HG02852 (cell line): ENCODE data around the gene CCDC6.

Source experiments
- ATAC-seq: cut with Tn5 transposase; IDR thresholded peaks from one replicate; pipeline ENCODE4 v1.9.1; 2021; ENCODE audit warnings: mild to moderate bottlenecking, moderate library complexity; ENCODE audit not compliant: unreplicated experiment

Gene CCDC6

DNA sequence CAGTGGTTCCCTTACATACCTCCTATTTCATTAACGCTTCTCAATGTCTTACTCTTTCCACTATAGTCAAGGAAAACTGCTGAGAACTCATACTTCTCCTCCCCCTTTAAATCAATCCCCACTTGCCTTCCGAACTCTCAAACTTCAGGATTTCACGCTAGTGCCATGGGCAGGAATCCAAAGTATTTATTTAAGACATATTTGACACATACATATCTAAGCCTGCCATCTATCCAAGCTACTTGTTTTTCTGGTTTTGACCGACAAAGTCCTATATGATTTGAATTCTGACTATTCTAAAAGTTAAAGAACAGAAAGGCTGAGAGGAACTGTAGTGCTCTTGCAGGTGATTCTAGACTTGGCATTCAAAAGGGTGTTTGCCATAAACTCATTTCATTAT lies 51.8 kb downstream of the CCDC6 start:
- ATAC-seq = no peak

DNA sequence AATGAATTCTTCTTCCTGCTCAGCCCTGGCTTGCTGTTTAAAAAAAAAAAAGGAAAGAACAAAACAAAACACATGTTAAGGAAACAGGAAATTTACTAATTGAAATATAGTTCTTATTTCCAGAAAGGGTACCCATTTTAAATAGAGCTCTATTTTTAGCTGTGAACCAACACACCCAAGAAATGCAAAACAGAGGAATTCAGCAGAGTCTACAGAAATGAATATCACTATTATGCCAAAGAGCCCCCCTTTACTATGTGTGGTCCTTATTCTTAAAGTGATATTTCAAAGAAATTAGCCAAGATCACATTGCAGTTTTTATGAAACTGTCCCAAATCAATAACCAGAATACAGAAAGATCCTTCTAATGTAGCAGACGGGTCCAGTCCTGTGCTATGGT lies 53.7 kb downstream of the CCDC6 start:
- ATAC-seq = no peak

DNA sequence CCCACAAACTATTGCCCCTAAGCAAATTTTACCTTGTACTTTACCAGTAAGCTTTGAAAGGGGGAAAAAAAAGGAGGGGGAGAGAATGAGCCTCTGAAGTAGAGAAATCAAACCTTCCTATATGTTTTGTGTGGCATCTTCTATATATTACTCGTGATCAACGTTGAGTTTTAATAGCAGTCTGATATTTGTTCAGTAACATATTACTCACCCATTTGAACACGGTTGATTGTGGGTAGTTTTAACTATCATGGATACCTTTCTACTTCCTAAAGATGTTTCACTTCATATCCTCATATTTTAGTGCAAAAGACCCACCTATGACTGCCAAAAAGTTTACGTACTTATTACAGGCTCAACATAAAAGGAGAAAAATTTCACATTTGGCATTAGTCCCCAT lies 54.5 kb downstream of the CCDC6 start:
- no peak for ATAC-seq

DNA sequence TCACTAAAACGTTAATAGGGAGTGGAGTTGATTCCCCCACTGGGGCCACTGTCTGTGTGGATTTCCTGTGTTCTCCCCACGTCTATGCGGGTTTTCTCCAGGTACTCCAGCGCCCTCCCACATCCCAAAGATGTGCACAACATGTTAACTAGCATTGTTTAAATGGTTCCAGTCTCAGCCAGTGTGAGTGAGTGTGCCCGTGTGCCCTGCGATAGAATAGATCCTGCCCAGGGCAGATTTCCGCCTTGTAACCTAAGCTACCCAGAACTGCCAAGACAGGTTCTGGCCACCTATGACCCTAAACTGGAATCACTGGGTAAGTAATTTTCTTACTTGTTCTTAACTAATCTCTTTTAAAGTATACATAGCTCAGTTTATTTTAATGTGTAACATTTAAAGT lies 58.5 kb downstream of the CCDC6 start:
- ATAC-seq = no peak

DNA sequence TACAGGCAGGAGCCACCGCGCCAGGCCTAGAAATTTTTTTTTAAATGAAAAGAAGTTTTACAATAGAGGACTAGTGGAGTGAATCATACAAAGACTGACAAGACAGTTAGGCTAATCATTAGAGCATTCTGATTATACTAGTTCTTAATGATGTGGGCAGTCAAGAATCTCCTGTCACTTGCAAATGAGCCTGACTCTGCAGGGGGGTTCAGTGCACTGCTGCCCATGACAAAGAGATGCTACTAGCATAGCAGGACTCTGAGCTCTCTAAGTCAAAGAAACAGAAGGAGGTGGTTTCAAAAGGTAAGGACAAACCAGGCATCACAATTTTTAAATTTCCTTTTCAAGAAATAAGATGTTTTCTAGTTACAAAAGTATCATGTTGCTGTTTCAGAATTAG lies 59.0 kb downstream of the CCDC6 start:
- no peak for ATAC-seq

DNA sequence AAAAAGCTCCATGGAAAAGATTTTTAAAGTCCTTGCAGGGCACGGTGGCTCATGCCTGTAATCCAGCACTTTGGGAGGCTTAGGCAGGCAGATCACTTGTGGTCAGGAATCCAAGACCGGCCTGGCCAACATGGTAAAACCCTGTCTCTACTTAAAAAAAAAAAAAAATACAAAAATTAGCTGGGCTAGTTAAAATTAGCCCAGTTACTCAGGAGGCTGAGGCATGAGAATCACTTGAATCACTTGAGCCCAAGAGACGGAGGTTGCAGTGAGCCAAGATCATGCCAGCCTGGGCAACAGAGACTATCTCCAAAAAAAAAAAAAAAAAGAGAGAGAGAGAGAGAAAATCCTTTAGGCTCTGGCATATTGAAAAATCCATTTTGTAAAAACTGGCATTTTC lies 61.9 kb downstream of the CCDC6 start:
- no peak for ATAC-seq

DNA sequence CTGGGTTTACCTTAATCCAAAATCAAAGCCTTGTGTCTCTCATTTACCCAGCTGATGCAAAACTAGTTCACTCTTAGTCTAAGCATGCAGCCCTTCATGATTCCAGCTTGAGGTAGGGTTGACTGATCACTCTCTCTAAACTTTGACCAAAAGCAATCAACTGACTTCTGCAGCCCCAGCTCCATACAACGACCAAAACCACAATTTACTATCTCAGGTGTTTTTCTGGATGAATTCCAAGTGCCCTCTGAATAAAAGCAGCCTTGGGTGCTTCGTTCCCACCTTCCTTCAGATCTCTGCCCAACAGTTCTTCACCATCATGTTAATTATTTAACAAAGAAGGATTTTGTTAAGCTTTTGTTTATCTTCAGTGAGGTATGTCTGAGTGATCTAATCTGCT lies 62.6 kb downstream of the CCDC6 start:
- ATAC-seq = no peak

DNA sequence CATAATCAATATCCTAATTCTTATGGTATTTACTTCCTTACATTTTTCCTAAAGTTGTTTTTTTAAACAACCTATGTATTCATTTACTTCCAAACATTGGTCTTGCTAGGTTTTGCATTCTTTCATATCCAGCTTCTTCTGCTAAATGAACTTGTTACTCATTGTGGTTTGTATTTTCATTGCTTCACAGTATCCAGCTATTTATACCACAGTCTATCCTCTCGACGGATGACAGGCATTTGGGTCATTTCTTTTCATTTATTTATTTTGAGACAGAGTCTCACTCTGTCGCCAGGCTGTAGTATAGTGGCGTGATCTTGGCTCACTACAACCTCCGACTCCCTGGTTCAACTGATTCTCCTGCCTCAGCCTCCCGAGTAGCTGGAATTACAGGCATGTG lies 66.8 kb downstream of the CCDC6 start:
- ATAC-seq = no peak

DNA sequence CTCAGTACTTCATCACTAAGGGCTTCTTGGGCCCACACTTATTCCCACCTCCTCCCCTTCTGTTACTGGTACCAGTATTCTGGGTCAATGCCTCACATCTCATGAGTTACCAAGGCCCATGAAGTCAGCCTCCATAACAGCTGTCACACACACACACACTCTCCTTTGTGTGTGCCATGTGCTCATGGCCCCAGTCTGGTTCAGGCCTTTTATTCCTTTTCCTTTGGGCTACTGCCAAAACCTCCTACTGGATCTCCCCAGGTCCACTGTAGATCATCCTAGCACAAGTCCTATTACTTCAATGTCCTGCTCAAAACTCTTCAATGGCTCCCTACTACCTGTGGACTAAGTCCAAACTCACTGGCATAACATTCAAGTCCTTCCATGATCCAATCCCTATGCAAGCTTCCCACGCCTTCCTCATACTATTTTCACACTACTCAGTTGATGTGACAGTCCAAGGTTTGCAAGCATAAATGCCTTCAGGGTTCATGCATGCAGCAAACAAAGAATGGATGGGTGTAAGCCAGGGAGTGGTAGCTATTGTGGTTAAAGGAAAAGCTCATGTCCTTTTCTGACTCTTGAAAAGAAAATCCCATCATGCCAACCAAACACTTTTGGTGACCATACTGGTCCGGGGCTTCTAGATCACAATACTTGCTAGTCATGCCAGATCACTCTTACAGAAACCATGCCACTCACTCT lies 68.1 kb downstream of the CCDC6 start:
- no peak for ATAC-seq

DNA sequence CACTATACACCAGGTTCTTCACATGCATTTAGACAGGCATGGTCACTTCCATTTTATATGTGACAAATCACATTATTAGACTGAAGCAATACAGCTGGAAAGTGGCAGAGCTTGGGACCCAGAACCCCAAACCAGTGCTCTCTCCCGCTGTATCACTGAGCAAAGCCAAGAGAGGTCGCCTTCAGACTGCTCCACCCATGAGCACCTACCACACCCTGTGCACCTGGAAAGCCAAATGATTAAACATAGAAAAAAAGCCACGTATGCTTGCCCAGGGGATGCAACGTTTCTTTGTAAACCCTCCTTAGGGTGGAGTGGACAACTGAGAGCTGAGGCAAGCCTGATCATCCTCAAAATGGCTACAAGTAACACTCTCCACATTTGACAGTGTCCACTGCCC lies 72.5 kb downstream of the CCDC6 start:
- no peak for ATAC-seq

DNA sequence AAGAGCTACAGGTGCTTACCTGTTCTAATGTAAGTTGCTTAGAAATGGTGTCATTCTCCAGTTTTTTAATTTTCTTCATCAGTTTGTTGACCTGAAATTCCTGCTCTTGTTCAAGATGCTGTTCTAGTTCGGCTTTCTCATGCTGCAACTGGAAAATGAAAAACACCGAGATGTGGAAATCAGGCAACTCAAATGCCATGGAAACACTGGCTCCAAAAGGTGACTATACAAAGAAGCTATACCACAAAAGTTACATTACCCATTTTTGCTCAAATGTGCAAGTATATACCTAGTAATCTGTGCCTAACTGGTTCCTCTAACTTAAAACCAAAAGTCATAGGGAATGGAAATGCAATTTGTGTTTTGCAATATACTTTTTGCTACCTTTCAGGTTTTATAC lies 73.8 kb downstream of the CCDC6 start:
- ATAC-seq = no peak

DNA sequence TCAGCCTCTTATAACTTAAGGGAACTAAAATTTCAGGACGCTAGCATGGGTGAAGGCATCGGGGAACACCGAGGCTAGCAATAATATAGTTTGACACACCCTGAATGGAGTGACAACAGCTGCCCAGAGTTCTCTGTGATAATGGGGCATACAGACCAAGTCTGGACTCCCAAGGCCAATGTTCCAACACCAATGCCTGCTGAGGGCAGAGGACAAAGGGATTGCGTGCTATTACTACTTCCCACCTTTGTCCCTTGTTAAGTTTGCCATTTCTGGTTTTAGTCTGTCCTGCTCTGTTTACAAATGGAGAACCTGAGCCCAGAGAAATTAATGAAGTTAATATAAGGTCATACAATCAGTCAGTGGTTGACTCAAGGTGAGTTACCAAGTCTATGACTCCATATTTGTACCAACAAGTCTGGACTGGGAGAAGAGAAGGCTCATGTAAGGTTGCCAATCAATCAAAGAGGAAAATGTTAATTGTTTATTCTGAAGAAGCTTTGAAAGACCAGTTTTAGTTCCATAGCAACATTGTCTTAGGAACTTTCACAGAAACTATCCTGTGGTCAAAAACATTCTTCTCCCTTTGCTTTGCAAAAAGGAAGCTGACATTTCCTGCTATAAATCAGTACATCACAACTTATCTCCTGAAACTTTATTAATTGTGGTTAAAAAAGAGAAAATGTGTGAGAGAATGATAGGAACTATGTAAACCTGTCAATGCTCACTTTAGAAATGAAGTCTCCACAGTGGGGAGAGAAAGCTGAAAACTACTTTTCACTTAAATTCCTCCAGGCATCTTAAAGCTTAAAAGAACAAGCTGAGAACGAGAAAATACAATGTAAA lies 74.5 kb downstream of the CCDC6 start:
- ATAC-seq = no peak

DNA sequence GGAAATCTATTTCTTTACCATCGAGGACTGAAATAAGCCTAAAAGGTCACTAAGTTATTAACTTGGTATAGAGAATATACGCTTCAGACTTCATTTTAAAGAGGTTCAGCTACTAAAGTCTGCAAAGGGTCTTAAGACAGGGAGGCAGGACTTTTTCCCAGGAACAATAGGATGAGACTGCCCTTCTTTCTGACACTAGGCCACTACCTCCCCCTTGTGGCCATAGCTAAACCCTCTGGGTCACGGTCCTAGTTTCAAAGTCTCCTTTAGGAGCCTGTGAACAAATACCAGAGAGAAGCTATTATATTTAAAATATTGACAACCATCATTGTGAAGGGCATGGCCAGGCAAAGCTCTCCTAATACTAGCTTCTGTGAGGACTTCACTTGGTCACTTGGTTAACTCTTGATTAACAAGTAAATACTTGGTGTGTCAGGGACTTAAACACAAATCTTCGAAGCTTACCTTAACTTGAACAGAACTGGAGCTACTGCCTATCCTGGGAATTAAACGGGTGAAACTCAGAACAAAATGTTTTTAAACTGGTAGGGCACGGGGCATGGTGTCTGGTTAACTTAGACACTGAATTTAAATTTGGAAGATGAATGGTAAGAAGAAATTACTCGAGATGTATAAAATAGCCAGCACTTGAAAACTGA lies 75.6 kb downstream of the CCDC6 start:
- no peak for ATAC-seq

DNA sequence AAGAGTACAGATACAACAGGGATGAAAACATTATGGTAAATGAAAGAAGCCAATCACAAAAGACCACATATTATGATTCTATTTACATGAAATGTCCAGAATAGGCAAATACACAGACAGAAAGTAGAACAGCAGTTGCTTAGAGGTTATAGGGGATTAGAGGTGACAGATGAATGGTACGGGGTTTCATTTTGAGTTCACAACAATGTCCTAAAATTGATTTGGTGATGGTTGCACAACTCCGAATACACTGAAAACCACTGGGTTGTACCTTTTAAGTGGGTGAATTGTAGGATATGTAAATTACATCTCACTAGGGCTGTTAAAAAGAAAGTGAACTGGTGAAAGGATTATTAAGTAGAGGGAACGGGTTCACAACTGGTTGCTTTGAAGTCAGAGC lies 76.8 kb downstream of the CCDC6 start:
- peak; percentile 87 for ATAC-seq

DNA sequence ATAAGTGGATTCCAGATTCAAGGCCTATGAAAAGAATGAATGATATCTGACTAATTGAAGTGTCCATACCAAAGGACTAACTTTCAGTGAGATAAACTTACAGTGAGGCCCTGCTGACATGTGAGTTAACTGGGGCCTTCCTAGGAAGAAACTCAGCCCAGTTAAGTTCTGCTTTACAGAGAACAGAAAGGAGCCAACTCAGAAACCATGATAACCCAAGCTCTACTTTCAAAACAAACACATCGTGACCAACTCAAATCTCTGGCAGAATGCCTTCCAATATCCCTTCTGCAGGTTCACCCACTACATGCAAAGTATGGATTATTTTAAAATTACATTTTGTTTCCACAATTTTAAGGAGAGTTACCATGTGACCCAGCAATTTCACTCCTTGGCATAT lies 77.3 kb downstream of the CCDC6 start:
- no peak for ATAC-seq

DNA sequence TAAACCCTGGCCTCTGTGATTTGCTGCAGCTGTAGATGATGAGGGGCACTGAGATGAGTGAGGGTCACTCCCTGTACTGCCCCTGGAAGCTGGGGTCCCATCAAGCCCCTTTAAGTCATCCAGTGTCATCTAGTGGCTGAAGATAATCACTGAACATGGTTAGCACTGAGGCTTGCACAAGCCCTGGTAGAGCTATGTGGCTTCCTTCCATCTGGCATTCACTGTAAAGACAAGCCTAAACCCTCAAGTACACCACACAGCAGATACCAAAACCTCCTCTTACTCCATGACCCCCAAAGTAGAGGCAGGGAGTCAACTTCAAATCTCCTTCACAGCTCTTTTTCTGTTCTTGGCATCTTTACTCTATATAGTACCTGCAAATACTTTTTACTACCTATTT lies 80.4 kb downstream of the CCDC6 start:
- ATAC-seq = no peak

DNA sequence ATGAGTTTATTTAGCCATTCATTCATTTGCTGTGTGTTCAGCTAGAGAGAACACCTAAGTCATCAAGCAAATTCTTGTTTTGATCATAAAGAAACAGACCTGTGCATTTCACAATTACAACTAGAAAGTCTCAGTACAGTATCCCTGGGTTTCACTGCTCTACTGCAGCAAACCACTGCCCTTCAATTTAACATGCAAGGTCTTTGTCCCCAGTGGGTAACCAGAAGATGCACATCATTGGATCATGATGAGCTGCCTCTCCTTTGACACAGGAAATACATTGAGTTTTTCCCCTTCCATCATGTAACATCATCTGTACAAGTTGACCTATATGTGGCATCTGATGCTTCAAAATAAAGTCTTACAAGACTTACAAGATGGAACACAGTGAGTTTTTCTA lies 82.6 kb downstream of the CCDC6 start:
- ATAC-seq = no peak

DNA sequence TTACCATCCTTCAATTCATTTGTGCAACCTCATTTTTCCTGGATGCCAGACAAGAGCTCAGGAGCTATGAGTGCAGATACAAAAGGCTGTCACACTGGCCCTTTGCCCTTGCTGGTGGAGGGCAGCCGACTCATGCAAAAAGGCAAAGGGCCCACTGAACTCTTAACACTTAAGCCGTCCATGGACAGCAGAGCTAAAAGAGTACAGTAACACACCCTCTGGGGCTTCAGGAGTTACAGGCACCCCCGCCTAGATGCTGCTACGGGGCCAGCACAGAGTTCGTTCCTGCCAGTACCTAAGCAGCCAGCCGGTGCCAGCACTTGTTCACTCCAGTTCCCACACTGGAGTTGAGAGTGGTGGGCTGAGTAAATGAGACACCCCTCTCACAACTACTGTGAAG lies 83.2 kb downstream of the CCDC6 start:
- ATAC-seq = no peak

DNA sequence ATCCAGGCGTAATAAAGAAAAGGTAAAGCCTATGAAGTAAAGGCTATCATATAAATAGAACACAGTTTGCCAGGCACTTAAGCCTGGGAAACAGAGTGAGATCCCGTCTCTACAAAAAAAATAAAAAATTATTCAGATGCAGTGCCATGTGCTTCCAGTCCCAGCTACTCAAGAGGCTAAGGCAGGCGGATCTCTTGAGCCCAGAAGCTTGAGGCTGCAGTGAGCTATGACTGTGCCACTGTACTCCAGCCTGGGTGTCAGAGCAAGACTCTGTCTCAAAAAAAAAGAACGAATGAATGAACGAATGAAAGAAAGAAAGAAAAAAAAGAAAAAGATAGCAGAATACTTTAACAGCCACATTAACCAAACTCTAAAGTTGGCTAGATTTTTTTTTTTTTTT lies 85.9 kb downstream of the CCDC6 start:
- no peak for ATAC-seq

DNA sequence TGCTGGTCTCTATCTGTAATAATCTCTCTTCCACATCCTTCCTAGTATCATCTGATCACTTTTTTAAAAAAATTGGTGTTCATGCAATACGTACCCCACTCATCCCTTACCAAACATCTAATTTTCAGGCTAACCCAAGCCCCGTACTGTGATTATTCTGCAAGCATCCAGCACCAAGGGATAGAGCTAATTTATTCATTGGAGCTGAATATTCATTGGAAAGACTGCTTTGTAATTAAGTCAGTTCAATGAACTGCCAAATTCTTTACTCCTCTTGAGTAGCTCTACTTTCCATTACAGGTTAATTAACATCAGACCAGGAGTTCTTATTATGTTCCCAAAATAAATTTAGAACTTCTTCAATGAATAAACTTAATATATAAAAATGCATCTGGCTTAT lies 86.7 kb downstream of the CCDC6 start:
- ATAC-seq = no peak

DNA sequence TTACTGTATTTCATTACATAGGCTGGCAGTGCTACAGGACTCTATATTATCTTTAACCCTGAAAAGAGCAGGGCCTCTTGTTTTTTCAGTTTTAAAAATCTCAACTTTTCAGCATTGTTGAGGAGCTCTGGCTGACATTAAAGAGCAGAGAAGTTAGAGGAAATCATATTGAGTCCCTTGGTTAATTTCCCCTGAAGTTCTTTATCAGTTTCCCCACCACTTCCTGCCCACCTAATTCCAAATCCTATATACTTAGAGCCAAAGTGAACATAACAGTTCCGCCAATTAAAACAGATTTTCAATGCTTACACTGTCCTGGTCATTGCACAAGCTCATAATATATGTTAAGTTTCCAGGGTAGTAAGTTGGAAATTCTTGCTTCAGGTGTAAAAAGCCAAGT lies 87.1 kb downstream of the CCDC6 start:
- no peak for ATAC-seq

DNA sequence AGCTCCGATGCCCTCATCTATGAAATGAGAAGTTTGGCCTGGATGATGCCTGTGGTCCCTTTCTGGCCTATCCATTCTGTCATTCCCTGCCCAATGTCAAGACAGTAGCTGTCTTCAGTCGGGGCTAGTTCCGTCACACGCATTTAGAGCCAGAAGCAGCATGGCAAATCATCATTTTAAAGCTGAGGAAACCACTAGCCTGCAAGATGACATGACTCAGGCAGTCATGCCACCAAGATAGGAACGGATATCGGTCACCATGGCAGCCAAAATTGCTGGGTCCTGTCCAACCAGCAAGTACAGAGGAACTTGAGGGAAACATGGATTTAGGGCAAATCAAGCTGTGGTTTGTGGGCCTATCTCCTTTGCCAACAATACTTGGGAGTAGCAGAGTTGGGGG lies 88.6 kb downstream of the CCDC6 start:
- ATAC-seq = no peak
